ENCODE measurements around the gene PAM.

DNA sequence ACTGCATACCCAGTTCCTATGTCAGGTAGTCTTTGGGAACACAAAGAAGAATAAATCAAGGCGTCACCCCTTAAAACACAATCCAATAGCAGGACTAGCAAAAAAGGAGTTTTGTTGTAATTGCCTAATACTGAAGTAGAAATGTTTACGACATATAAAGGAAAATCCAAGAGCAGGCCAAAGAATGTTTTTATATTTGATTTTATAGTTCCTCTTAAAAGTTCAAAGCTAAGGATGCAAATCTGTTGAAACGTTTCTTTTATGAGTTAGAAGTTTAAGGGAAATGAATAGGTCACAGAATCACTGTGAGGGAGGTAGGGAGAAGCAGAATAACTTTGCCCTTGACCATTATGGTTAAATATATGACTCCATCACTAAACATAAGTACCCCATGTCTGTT is 136.1 kb downstream of the PAM start:
- TF ChIP-seq POLR2AphosphoS5 (IDR thresholded peaks at IDR 0.05) (no peak), EP300 (IDR thresholded peaks at IDR 0.05) (no peak)
- TF ChIP-seq, protein P1, sequence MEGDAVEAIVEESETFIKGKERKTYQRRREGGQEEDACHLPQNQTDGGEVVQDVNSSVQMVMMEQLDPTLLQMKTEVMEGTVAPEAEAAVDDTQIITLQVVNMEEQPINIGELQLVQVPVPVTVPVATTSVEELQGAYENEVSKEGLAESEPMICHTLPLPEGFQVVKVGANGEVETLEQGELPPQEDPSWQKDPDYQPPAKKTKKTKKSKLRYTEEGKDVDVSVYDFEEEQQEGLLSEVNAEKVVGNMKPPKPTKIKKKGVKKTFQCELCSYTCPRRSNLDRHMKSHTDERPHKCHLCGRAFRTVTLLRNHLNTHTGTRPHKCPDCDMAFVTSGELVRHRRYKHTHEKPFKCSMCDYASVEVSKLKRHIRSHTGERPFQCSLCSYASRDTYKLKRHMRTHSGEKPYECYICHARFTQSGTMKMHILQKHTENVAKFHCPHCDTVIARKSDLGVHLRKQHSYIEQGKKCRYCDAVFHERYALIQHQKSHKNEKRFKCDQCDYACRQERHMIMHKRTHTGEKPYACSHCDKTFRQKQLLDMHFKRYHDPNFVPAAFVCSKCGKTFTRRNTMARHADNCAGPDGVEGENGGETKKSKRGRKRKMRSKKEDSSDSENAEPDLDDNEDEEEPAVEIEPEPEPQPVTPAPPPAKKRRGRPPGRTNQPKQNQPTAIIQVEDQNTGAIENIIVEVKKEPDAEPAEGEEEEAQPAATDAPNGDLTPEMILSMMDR (IDR thresholded peaks at IDR 0.05), result no peak
